ENCODE measurements around the gene AP5B1. TPM values are rescaled to one million over a fixed set of nuclear protein-coding genes. Genes with fewer than 3 reads are reported as not detected.

The AP5B1 gene
- total RNA-seq, 1 experiment from 2014 or later, result 19.5 TPM

DNA sequence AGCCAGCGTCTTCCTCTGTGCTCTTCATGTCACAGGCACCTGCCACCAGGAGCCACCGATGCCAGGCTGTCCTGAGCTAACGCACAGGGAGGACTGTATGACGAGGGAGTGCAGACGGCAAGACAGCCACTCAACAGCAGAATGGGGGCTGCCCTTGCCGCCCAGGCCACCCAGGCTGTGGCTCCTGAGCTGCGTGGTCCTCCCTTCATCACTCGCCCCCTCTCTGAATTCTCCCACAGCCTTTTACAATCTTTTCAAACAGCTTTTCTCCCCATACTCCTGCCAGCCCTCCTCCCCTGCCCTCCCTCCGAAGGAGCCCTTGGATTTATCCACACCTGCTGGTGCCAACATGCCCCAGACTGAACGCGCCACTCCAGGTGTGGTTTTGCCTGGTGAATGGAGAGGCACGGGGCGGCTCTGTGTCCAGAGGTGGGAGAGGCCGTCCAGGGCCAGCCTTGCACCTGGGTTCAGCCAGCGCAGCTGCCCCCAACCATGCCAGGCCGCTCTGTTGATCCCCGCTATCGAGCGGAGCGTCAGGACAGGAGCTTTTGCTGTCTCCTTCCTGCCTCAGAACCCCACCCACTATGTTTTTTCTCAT lies 28.1 kb upstream of the AP5B1 start:
- ATAC-seq (no peak), DNase-seq (ENCODE audit: low read depth, low spot score) (no peak)
- Histone ChIP-seq H3K79me2 (ENCODE audit: insufficient read depth, low read length) (no peaks in the 10 kb centered on the region), H3K27me3 (ENCODE audit: insufficient read depth, low read length) (no peaks in the 10 kb centered on the region), H3K9me2 (ENCODE audit: insufficient read depth) (no peaks in the 10 kb centered on the region), H3K4me3 (replicated peaks in 1 of 2; ENCODE audit: low read depth in 1 of 2, low read length in 2 of 2) (no peak overlapping the region), H3K4me1 (ENCODE audit: control insufficient read depth in 1 of 2, insufficient read depth in 2 of 2, low read length in 2 of 2) (no peaks in the 10 kb centered on the region), H3K9ac (ENCODE audit: low read length) (no peak overlapping the region), H4K20me1 (ENCODE audit: insufficient read depth) (no peaks in the 10 kb centered on the region), H3K4me2 (ENCODE audit: low read length) (no peak overlapping the region), H3K27ac (ENCODE audit: low read depth, low read length) (no peak overlapping the region), H2AFZ (ENCODE audit: low read depth, low read length, poor library complexity, severe bottlenecking) (no peak overlapping the region), H3K36me3 (ENCODE audit: control insufficient read depth in 1 of 2, insufficient read depth in 2 of 2, low read length in 2 of 2) (no peaks in the 10 kb centered on the region), H3K9me3 (ENCODE audit: control insufficient read depth in 1 of 2, insufficient read depth in 1 of 2, low read depth in 1 of 2, low read length in 2 of 2) (no peaks in the 10 kb centered on the region)
- ChIA-PET CTCF (interaction anchor here (1.2 to 2.2 kb wide), 2 partner anchors 28 to 29 kb away, joined by 3 to 9 read pairs; partner anchors contain the start of gene AP5B1), POLR2A (no interaction called here), RAD21 (ENCODE audit: low non-redundant PET in 1 of 2, low total read pairs in 2 of 2, uncharacterized antibody in 2 of 2, unreplicated experiment in 2 of 2) (no interaction called here)
- intact Hi-C loops (cut with micrococcal nuclease), result no loop called here
- BruUV-seq (replicated peaks), result no TSS peak
- no peak for TF ChIP-seq SIN3A (IDR thresholded peaks at IDR 0.05; ENCODE audit: low read depth)
- no peak for TF ChIP-seq TCF7L2 (IDR thresholded peaks at IDR 0.05; ENCODE audit: borderline replicate concordance, extremely low read depth, insufficient read depth, insufficient read length)
- TF ChIP-seq EZH2phosphoT487 (IDR thresholded peaks at IDR 0.05; ENCODE audit: borderline replicate concordance), result no peak

DNA sequence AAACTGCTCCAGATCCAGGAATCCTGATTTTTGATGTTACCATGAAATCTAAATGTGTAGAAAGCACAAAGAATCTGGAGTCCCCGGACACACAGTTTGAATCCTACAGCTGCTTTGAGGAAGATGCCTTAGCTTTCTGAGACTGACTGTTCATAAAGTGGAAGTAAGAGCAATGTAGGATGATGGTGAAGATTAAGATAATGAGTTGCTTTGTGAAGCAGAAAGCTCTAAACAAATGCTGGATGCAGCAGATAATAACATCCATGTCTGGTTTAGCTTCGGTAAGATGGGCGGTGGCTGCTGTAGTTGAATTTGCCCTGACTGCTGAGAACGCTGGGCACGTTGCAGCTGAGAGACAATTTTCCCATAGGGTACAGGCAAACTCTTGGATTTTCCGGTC lies 26.2 kb upstream of the AP5B1 start:
- Histone ChIP-seq H3K27me3 (ENCODE audit: insufficient read depth, low read length) (no peaks in the 10 kb centered on the region), H3K79me2 (ENCODE audit: insufficient read depth, low read length) (no peaks in the 10 kb centered on the region), H3K9ac (ENCODE audit: low read length) (no peak overlapping the region), H3K27ac (ENCODE audit: low read depth, low read length) (no peak overlapping the region), H3K9me2 (ENCODE audit: insufficient read depth) (no peaks in the 10 kb centered on the region), H4K20me1 (ENCODE audit: insufficient read depth) (no peaks in the 10 kb centered on the region), H3K4me3 (replicated peaks in 1 of 2; ENCODE audit: low read depth in 1 of 2, low read length in 2 of 2) (no peak overlapping the region), H3K9me3 (ENCODE audit: control insufficient read depth in 1 of 2, insufficient read depth in 1 of 2, low read depth in 1 of 2, low read length in 2 of 2) (no peaks in the 10 kb centered on the region), H2AFZ (ENCODE audit: low read depth, low read length, poor library complexity, severe bottlenecking) (no peak overlapping the region), H3K36me3 (ENCODE audit: control insufficient read depth in 1 of 2, insufficient read depth in 2 of 2, low read length in 2 of 2) (no peaks in the 10 kb centered on the region), H3K4me1 (ENCODE audit: control insufficient read depth in 1 of 2, insufficient read depth in 2 of 2, low read length in 2 of 2) (no peaks in the 10 kb centered on the region), H3K4me2 (ENCODE audit: low read length) (no peak overlapping the region)
- intact Hi-C loops (cut with micrococcal nuclease), result no loop called here
- no TSS peak for BruUV-seq (replicated peaks)
- POLR2A ChIA-PET, result interaction anchor here (0.9 kb wide), 1 partner anchor 17 kb away, joined by 3 read pairs; no protein-coding TSS in a partner anchor
- RAD21 ChIA-PET (ENCODE audit: low non-redundant PET in 1 of 2, low total read pairs in 2 of 2, uncharacterized antibody in 2 of 2, unreplicated experiment in 2 of 2), result no interaction called here
- CTCF ChIA-PET, result interaction anchor here (2.2 kb wide), 1 partner anchor 27 kb away, joined by 9 read pairs; the partner anchor contains the start of gene AP5B1
- DNase-seq (ENCODE audit: low read depth, low spot score) (no peak), ATAC-seq (no peak)
- TF ChIP-seq, protein P1, sequence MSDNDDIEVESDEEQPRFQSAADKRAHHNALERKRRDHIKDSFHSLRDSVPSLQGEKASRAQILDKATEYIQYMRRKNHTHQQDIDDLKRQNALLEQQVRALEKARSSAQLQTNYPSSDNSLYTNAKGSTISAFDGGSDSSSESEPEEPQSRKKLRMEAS (IDR thresholded peaks at IDR 0.05), result no peak
- no peak for TF ChIP-seq SIN3A (IDR thresholded peaks at IDR 0.05; ENCODE audit: low read depth)
- no peak for TF ChIP-seq TCF7L2 (IDR thresholded peaks at IDR 0.05; ENCODE audit: borderline replicate concordance, extremely low read depth, insufficient read depth, insufficient read length)
- TF ChIP-seq YY1 (IDR thresholded peaks at IDR 0.05; ENCODE audit: extremely low read depth, insufficient replicate concordance, low read depth, low read length), result no peak
- TF ChIP-seq RAD21 (IDR thresholded peaks at IDR 0.05; ENCODE audit: low read depth), result no peak
- TF ChIP-seq EGR1 (IDR thresholded peaks at IDR 0.05; ENCODE audit: low read depth), result no peak
- no peak for TF ChIP-seq CBX3 (IDR thresholded peaks at IDR 0.05; ENCODE audit: low read depth)
- TF ChIP-seq FOSL1 (IDR thresholded peaks at IDR 0.05; ENCODE audit: low read depth), result no peak
- TF ChIP-seq CTCF (IDR thresholded peaks at IDR 0.05 in 2 of 3, conservative IDR thresholded peaks at IDR 0.05 in 1 of 3; ENCODE audit: borderline replicate concordance in 1 of 3, insufficient read depth in 1 of 3, low read depth in 2 of 3, low read length in 2 of 3), result no peak
- TF ChIP-seq EZH2phosphoT487 (IDR thresholded peaks at IDR 0.05; ENCODE audit: borderline replicate concordance), result no peak
- no peak for TF ChIP-seq JUND (IDR thresholded peaks at IDR 0.05)
- TF ChIP-seq ZFX (IDR thresholded peaks at IDR 0.05), result no peak
- no peak for TF ChIP-seq ELF1 (IDR thresholded peaks at IDR 0.05; ENCODE audit: borderline replicate concordance, low read depth)
- TF ChIP-seq REST (IDR thresholded peaks at IDR 0.05; ENCODE audit: low read depth), result no peak

Measured in HCT116 (cell line).